Small intestine (tissue), 16 donors: Measurements from ENCODE around the gene SNX22. TPM values are rescaled to one million over a fixed set of nuclear protein-coding genes. Genes with fewer than 3 reads are reported as not detected.
"Not testable (repeated sequence)": the region's sequence is repeated elsewhere in the genome, so short reads cannot be mapped to it uniquely, and the experiment has no call there.

Experiments used
- DNase-seq, 2 donors: peaks; one replicate each; pipeline versions ENCODE4 v3.0.0 to v3.0.0-alpha.2; 2013
- FAIRE-seq: peaks from 2 replicates; lab custom pipeline; 2012; peaks lifted over from hg19 to GRCh38; lab: Jason Lieb, UNC
- H3K27ac ChIP-seq, 3 donors: one replicate each; pipeline ENCODE4 v1.5.1; 2013; ENCODE audit warnings: low read length in 2 of 3, mild to moderate bottlenecking in 2 of 3, control low read depth in 1 of 3, inconsistent platforms in 1 of 3, low read depth in 1 of 3, moderate library complexity in 1 of 3
- H3K27me3 ChIP-seq, 3 donors: one replicate each; pipeline ENCODE4 v1.6.1; 2013; ENCODE audit warnings: low read length in 3 of 3, inconsistent platforms in 1 of 3; ENCODE audit not compliant: control insufficient read depth in 3 of 3, insufficient read depth in 3 of 3
- H3K36me3 ChIP-seq, 3 donors: one replicate each; pipeline ENCODE4 v1.6.1; 2013; ENCODE audit warnings: low read length in 3 of 3, inconsistent platforms in 1 of 3, low read depth in 1 of 3, mild to moderate bottlenecking in 1 of 3, moderate library complexity in 1 of 3; ENCODE audit not compliant: control insufficient read depth in 3 of 3, insufficient read depth in 2 of 3
- H3K4me1 ChIP-seq, 3 donors: one replicate each; pipeline ENCODE4 v1.6.1; 2013; ENCODE audit warnings: low read length in 2 of 3, inconsistent platforms in 1 of 3, low read depth in 1 of 3, mild to moderate bottlenecking in 1 of 3, moderate library complexity in 1 of 3; ENCODE audit not compliant: control insufficient read depth in 3 of 3, insufficient read depth in 2 of 3
- H3K4me3 ChIP-seq, 3 donors: one replicate each; pipeline ENCODE4 v1.5.1; 2013; ENCODE audit warnings: low read length in 3 of 3, control low read depth in 1 of 3, inconsistent platforms in 1 of 3, low read depth in 1 of 3, mild to moderate bottlenecking in 1 of 3, moderate library complexity in 1 of 3
- H3K9me3 ChIP-seq, 2 donors: one replicate each; pipeline ENCODE4 v1.6.1; 2013; ENCODE audit warnings: low read depth in 1 of 2, low read length in 1 of 2; ENCODE audit not compliant: control insufficient read depth in 2 of 2, insufficient read depth in 1 of 2
- WGBS, 3 donors: extraction: QIAGEN DNeasy Blood & Tissue Kit; methylation state at CpG; one replicate each; pipeline ENCODE4 v1.1.7; 2013; 5-methylcytosine and 5-hydroxymethylcytosine counted together
- long read RNA-seq, 10 donors: transcript quantifications; one replicate each; lab custom pipeline, GENCODE V29; 2026
- polyA plus RNA-seq, 4 donors: library from polyadenylated mRNA; stranded (reverse) in 3 of 4; unstranded in 1 of 4; fragments of 200-250 nt in 3 of 4; fragments of 120-200 nt in 1 of 4; gene quantifications; one replicate each; pipeline versions ENCODE4 v1.2.1 to v1.2.3, GENCODE V29; 2013
- donor health status: healthy with polysubstance abuse.
- donor health status: control.
- donor health status: control.
- donor health status: Bipolar disorder and iron deficiency.
- donor health status: healthy.

The SNX22 gene
- 1 to 10 TPM in 2 of 4 donors, under 1 TPM in 2; 0.54 to 1.8 (median 1.1) TPM for polyA plus RNA-seq
- long read RNA-seq, donor 1: 0 reads
- long read RNA-seq, donor 2: 0 reads
- long read RNA-seq, donor 3, partial matches to known transcripts: 0 of 1 reads
- long read RNA-seq, donor 3, other reads (novel, unspliced or antisense): 0 of 1 reads
- long read RNA-seq, donor 4: 0 reads
- long read RNA-seq, donor 5: 0 reads
- long read RNA-seq, donor 6, partial matches to known transcripts: 78 of 345 reads
- long read RNA-seq, donor 6, other reads (novel, unspliced or antisense): 267 of 345 reads
- long read RNA-seq, donor 7: 0 reads
- long read RNA-seq, donor 8, partial matches to known transcripts: 13 of 56 reads
- long read RNA-seq, donor 8, other reads (novel, unspliced or antisense): 43 of 56 reads
- long read RNA-seq, donor 9, partial matches to known transcripts: 0 of 1 reads
- long read RNA-seq, donor 9, other reads (novel, unspliced or antisense): 0 of 1 reads
- long read RNA-seq, donor 10, partial matches to known transcripts: 669 of 705 reads
- long read RNA-seq, donor 10, other reads (novel, unspliced or antisense): 36 of 705 reads

DNA sequence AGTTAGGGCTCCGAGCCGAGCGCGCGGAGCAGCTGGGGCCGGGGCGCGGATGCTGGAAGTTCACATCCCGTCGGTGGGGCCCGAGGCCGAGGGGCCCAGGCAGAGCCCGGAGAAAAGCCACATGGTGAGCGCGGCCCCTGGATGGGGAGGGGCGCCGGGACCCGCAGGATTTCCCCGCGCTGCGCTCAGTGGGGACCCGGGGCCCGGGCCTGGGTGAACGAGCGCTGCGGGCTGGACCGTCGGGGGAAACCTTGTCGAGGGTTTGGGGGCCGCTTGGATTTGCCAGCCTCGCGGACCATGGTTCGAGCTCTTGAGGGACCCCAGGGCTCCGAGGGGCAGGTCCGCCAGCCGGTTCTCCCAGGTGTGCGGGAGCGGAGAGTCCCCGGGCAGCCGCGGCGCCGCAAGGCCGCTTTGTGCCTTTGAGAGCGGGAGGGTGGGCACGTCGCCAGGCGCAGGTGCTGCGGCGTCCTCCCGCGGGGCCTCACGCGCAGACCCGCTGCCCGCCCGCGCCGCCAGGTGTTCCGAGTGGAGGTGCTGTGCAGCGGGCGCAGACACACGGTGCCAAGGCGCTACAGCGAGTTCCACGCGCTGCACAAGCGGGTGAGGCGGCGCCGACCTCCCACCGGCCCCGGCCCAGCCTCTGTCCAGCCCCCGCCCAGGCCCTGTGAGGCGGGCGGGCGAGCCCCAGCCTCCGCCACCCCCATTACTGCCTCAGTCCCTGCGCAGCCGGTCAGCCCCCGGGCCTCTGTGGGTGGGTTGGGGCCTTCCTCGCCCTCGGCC is at the start of gene SNX22:
Gene SNX22, plus strand, starts transcription at position 5 of the 780 bp plus-strand sequence. Its CDS starts 45 bp downstream, at position 50.
- DNase-seq (peak in 1 of 2 donors; percentile 53), FAIRE-seq (no peak)
- Histone ChIP-seq H3K27me3 (peaks cover 0 to 21% (median 4%) of the 10 kb centered on the region in 3 donors), H3K4me1 (peaks cover 0 to 22% (median 0%) of the 10 kb centered on the region in 3 donors), H3K4me3 (peak within 1 kb of the TSS; percentile 38 to 60 (median 46)), H3K9me3 (no peaks in the 10 kb centered on the region), H3K27ac (no peak within 1 kb of the TSS), H3K36me3 (peaks cover 8 to 33% (median 12%) of the 10 kb centered on the region in 3 donors)
- 0 to 1% (median 1%) methylated on average over 61 to 83 of the region's 83 CpGs for WGBS, 3 donors

DNA sequence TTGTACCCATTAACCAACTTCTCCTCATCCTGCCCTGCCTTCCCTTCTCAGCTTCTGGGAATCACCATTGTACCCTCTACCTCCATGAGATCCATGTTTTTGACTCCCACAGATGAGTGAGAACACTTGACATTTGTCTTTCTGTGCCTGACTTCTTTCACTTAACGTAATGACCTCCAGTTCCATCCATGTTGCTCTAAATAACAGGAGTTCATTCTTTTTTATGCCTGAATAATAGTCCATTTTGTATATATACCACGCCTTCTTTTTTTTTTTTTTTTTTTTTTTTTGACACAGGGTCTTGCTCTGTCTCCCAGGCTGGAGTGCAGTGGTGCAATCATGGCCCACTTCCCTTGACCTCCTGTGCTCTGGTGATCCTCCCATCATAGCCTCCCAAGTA is 49.0 kb upstream of the SNX22 start:
- 94 to 100% (median 95%) methylated on average over 2 of the region's 2 CpGs for WGBS, 3 donors
- H3K36me3 ChIP-seq: peaks cover 0 to 3% (median 0%) of the 10 kb centered on the region in 3 donors
- FAIRE-seq (no peak), DNase-seq (no peak)
- no peaks in the 10 kb centered on the region for H3K9me3 ChIP-seq
- no peak overlapping the region for H3K27ac ChIP-seq
- no peak overlapping the region for H3K4me3 ChIP-seq
- H3K4me1 ChIP-seq: peaks cover 0 to 5% (median 2%) of the 10 kb centered on the region in 3 donors
- no peaks in the 10 kb centered on the region for H3K27me3 ChIP-seq

DNA sequence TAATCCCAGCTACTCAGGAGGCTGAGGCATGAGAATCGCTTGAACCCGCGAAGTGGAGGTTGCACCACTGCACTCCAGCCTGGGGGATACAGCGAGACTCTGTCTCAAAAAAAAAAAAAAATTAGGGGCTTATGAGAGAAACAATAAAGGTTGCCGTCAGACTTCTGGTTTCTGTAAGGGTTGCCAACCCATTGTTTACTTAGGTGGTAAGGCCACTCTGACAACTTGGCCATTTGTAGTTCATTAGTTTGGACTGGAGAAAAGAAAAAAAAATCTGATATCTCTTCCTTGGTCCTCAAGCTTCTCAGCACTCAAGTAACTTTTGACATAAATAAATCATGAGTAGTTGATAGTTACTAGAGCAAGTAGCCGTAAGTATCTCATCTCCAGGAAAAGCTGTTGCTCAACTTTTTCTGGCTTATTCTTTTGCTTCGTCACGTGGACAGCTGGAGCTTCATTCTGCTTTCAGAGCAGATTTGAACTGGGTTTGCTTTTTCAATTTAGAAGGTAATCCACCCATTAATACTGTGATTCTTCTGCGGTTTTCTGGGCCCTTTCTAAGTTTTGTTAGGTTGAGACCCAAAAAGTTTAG is 46.3 kb upstream of the SNX22 start:
- H3K27ac ChIP-seq: peak overlapping the region in 1 of 3 donors; percentile 24
- H3K27me3 ChIP-seq: no peaks in the 10 kb centered on the region
- 73 to 91% (median 81%) methylated on average over 9 of the region's 9 CpGs for WGBS, 3 donors
- no peaks in the 10 kb centered on the region for H3K9me3 ChIP-seq
- peaks cover 0 to 2% (median 0%) of the 10 kb centered on the region in 3 donors for H3K36me3 ChIP-seq
- no peak overlapping the region for H3K4me3 ChIP-seq
- FAIRE-seq (no peak), DNase-seq (peak in 1 of 2 donors; percentile 14)
- H3K4me1 ChIP-seq: no peaks in the 10 kb centered on the region

DNA sequence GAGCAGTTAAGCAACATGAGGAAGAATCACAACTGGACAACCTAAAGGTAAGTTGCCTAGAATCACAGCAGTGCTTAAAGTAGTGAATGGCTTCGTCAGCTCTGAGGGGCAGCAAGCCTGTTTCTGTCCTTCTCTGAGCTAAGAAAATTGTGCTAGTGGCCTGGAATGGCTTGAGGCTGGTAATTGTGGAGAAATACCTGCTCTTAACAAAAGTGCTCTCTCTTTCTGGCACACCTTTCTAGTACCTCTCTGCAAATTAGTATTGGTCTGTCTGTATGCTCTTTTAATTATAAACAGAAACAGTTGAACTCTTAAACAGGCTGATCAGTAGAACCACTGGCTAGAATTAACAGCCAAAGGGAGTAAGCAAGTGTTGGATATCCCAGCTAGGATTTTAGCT is 44.2 kb upstream of the SNX22 start:
- 88 to 95% (median 90%) methylated on average over 1 of the region's 1 CpG for WGBS, 3 donors
- no peak overlapping the region for H3K27ac ChIP-seq

DNA sequence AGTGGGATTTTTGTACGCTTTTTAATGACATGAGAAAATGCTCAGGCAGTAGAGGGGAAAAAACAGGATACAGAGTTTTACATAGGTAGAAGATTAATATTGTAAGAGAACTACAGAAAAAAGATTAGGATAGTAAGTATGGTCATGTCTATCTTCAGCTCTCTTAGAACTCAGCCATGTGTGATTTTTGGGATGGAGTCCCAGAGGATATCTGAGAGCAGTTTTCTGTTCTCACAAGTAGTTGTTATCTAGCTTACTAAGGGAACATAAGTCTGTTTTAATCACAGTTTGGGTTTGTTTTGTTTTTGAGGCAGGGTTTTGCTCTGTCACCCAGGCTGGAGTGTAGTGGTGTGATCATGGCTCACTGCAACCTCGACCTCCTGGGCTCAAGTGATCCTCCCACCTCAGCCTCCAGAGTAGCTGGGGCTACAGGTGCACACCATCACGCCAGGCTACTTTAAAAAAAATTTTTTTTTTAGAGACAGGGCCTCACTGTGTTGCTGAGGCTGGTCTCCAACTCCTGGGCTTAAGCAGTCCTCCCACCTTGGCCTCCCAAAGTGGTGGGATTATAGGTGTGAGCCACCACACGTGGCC is 41.3 kb upstream of the SNX22 start:
- Histone ChIP-seq H3K4me1 (peaks cover 0 to 25% (median 1%) of the 10 kb centered on the region in 3 donors), H3K27ac (peak overlapping the region in 1 of 3 donors; percentile 37), H3K36me3 (peaks cover 0 to 16% (median 11%) of the 10 kb centered on the region in 3 donors)
- WGBS, 3 donors: 86 to 95% (median 87%) methylated on average over 4 of the region's 4 CpGs
- not testable (repeated sequence) for H3K9me3 ChIP-seq, H3K4me3 ChIP-seq, H3K27me3 ChIP-seq, DNase-seq, FAIRE-seq

More for the DNA sequence above, 44.2 kb upstream of the SNX22 start:
- Histone ChIP-seq H3K4me1 (peaks cover 0 to 16% (median 1%) of the 10 kb centered on the region in 3 donors), H3K4me3 (no peak overlapping the region), H3K27me3 (no peaks in the 10 kb centered on the region), H3K9me3 (no peaks in the 10 kb centered on the region), H3K36me3 (peaks cover 0 to 2% (median under 1%) of the 10 kb centered on the region in 3 donors)
- no peak for DNase-seq
- FAIRE-seq: no peak

DNA sequence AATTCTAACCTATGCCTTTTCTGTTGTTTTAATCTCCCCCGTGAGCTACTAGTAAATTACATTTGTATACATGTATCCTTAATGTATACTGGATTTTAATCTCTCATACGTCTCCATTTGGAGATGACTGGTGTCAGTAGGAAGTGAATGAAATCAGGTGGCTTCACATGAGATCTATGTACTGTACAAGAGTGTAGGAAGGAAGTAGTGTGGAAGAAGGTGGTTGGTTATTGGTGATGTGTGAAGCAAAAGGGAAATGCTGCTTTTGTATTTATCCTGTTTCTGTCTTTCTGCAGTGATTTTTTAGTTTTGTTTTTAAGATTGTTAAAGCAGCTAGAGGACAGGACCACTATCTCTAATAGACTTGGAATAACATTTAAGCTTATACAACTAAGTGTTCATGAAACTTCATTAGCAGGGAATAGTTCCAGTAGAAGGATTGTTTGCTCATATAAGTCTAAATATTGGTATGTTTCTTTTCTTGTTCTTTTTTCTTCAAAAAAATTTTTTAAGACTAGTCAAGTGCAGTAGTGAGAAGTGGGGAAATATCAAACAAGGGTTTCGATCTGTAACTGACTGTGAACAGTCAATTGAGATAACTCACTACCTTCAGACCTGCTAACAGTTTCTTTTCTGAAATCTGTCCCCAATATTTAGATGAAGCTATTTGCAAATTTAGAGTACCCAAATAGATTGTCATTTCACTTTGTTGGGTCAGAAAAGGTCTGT is 40.4 kb upstream of the SNX22 start:
- DNase-seq: no peak
- no peak for FAIRE-seq
- H3K27me3 ChIP-seq: no peaks in the 10 kb centered on the region
- peaks cover 0 to 18% (median 15%) of the 10 kb centered on the region in 3 donors for H3K36me3 ChIP-seq
- peak overlapping the region in 1 of 3 donors; percentile 37 for H3K27ac ChIP-seq
- WGBS, 3 donors: 76 to 83% (median 79%) methylated on average over 3 of the region's 3 CpGs
- H3K9me3 ChIP-seq: no peaks in the 10 kb centered on the region
- no peak overlapping the region for H3K4me3 ChIP-seq
- peaks cover 0 to 25% (median 1%) of the 10 kb centered on the region in 3 donors for H3K4me1 ChIP-seq

DNA sequence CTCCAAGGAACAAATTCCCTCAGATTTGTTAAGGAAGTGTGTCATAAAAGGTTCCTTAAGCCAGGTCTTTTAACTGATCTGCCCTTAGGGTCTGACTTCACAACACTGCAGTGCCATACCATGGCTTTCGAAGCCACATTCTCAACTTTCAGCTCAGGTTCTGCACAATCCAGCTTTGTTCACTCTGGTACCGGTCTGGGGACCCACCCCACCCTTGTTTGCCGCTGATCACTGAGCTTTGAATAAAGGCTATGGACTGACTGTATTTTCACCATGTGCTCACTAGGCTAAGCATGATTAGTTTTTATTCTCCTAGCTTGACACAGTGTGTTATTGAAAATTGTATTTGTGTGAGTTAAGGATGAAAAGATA is 39.9 kb upstream of the SNX22 start:
- peak overlapping the region in 1 of 3 donors; percentile 37 for H3K27ac ChIP-seq
- H3K4me3 ChIP-seq: no peak overlapping the region
- peak in 1 of 2 donors; percentile 23 for DNase-seq
- peaks cover 0 to 18% (median 16%) of the 10 kb centered on the region in 3 donors for H3K36me3 ChIP-seq
- WGBS, 3 donors: 83 to 90% (median 84%) methylated on average over 3 of the region's 3 CpGs
- no peaks in the 10 kb centered on the region for H3K27me3 ChIP-seq
- H3K4me1 ChIP-seq: peaks cover 0 to 25% (median 1%) of the 10 kb centered on the region in 3 donors
- FAIRE-seq: no peak
- no peaks in the 10 kb centered on the region for H3K9me3 ChIP-seq
